HEK293 (cell line): ENCODE measurements around the gene TBPL1.

ENCODE experiments used
- CTCF ChIA-PET: fragments of 350-600 bp; formaldehyde crosslinking; extraction: SDS; loops from one replicate; lab custom pipeline; 2021; ENCODE audit warnings: antibody characterized with exemption; lab: Yijun Ruan, JAX
- POLR2A ChIA-PET: fragments of 300-600 bp; formaldehyde crosslinking; extraction: SDS; loops from one replicate; lab custom pipeline; 2020; ENCODE audit warnings: antibody characterized with exemption, inconsistent platforms; lab: Yijun Ruan, JAX
- H3K27ac ChIP-seq: fragments of 200-500 bp; sonication (Bioruptor generic); 2 replicates; pipeline ENCODE4 v1.5.1; 2014; ENCODE audit warnings: low read depth, low read length, control low read depth, inconsistent platforms; ENCODE audit errors: extremely low read depth
- H3K36me3 ChIP-seq, 2 experiments: fragments of 200-500 bp in 1 of 2; sonication (Bioruptor generic) in 1 of 2; 1 replicate in 1 of 2; 2 replicates in 1 of 2; pipeline ENCODE4 v1.5.1; 2014 to 2017; ENCODE audit warnings: inconsistent platforms in 2 of 2, low read length in 2 of 2; ENCODE audit not compliant: control insufficient read depth in 2 of 2, insufficient read depth in 1 of 2
- H3K4me1 ChIP-seq: fragments of 200-500 bp; sonication (Bioruptor generic); 2 replicates; pipeline ENCODE4 v1.5.1; 2014; ENCODE audit warnings: mild to moderate bottlenecking, low read length, inconsistent platforms; ENCODE audit not compliant: control insufficient read depth, insufficient read depth
- H3K4me3 ChIP-seq: 2 replicates; pipeline ENCODE4 v1.5.1; 2011; ENCODE audit warnings: low read depth, mild to moderate bottlenecking, control low read depth, low read length, moderate library complexity
- H3K9me3 ChIP-seq: fragments of 200-500 bp; sonication (Bioruptor generic); 2 replicates; pipeline ENCODE4 v1.5.1; 2014; ENCODE audit warnings: low read depth, low read length, inconsistent platforms; ENCODE audit not compliant: control insufficient read depth, insufficient read depth
- BCL11B ChIP-seq: fragments of 450-650 bp; formaldehyde crosslinking; IDR thresholded peaks from 2 replicates; pipeline ENCODE4 v1.5.1; 2016; ENCODE audit warnings: low read depth, missing biosample characterization, missing genetic modification characterization
- GLIS1 ChIP-seq: fragments of 450-650 bp; formaldehyde crosslinking; IDR thresholded peaks from 2 replicates; pipeline ENCODE4 v1.5.1; 2016; ENCODE audit warnings: missing biosample characterization, missing genetic modification characterization
- KLF9 ChIP-seq: fragments of 450-650 bp; formaldehyde crosslinking; IDR thresholded peaks from 2 replicates; pipeline ENCODE4 v1.5.1; 2016; ENCODE audit warnings: missing biosample characterization, missing genetic modification characterization, low read depth
- MEIS1 ChIP-seq: sonication (generic); formaldehyde crosslinking; IDR thresholded peaks from 2 replicates; pipeline ENCODE4 v1.8.1; 2022; ENCODE audit warnings: missing genetic modification reagents, mild to moderate bottlenecking, borderline replicate concordance
- MZF1 ChIP-seq: fragments of 450-650 bp; formaldehyde crosslinking; IDR thresholded peaks from 2 replicates; pipeline ENCODE4 v1.5.1; 2017; ENCODE audit warnings: missing biosample characterization, missing genetic modification characterization, borderline replicate concordance
- TCF7L2 ChIP-seq: IDR thresholded peaks from 2 replicates; pipeline ENCODE4 v1.6.1; 2011; ENCODE audit warnings: low read depth, mild to moderate bottlenecking, inconsistent platforms, low read length, moderate library complexity, borderline replicate concordance
- TRIM28 ChIP-seq: IDR thresholded peaks from 2 replicates; pipeline ENCODE4 v1.6.1; 2011; ENCODE audit warnings: low read length, control low read depth, borderline replicate concordance
- WT1 ChIP-seq: fragments of 450-650 bp; formaldehyde crosslinking; IDR thresholded peaks from 2 replicates; pipeline ENCODE4 v1.5.1; 2016; ENCODE audit warnings: missing biosample characterization, missing genetic modification characterization
- ZBTB21 ChIP-seq: fragments of 450-650 bp; formaldehyde crosslinking; IDR thresholded peaks from 2 replicates; pipeline ENCODE4 v1.5.1; 2017; ENCODE audit warnings: missing biosample characterization, missing genetic modification characterization
- ZBTB48 ChIP-seq: fragments of 450-650 bp; formaldehyde crosslinking; IDR thresholded peaks from 2 replicates; pipeline ENCODE4 v1.5.1; 2016; ENCODE audit warnings: missing biosample characterization, missing genetic modification characterization
- ZFP41 ChIP-seq: fragments of 450-650 bp; formaldehyde crosslinking; IDR thresholded peaks from 2 replicates; pipeline ENCODE4 v1.5.1; 2016; ENCODE audit warnings: missing biosample characterization, missing genetic modification characterization, borderline replicate concordance
- ZNF157 ChIP-seq: fragments of 450-650 bp; formaldehyde crosslinking; IDR thresholded peaks from 2 replicates; pipeline ENCODE4 v1.5.1; 2016; ENCODE audit warnings: missing biosample characterization, missing genetic modification characterization
- ZNF2 ChIP-seq: fragments of 450-650 bp; formaldehyde crosslinking; IDR thresholded peaks from 2 replicates; pipeline ENCODE4 v1.5.1; 2016; ENCODE audit warnings: missing biosample characterization, missing genetic modification characterization
- ZNF302 ChIP-seq: fragments of 450-650 bp; formaldehyde crosslinking; IDR thresholded peaks from 2 replicates; pipeline ENCODE4 v1.5.1; 2016; ENCODE audit warnings: missing biosample characterization, missing genetic modification characterization, low read depth
- ZNF324 ChIP-seq: fragments of 450-650 bp; formaldehyde crosslinking; IDR thresholded peaks from 2 replicates; pipeline ENCODE4 v1.5.1; 2016; ENCODE audit warnings: missing biosample characterization, missing genetic modification characterization
- ZNF335 ChIP-seq: fragments of 450-650 bp; formaldehyde crosslinking; conservative IDR thresholded peaks from 2 replicates; pipeline ENCODE4 v1.5.1; 2016; ENCODE audit warnings: missing biosample characterization, missing genetic modification characterization
- ZNF404 ChIP-seq: fragments of 450-650 bp; formaldehyde crosslinking; IDR thresholded peaks from 2 replicates; pipeline ENCODE4 v1.5.1; 2017; ENCODE audit warnings: missing biosample characterization, missing genetic modification characterization
- ZNF473 ChIP-seq: fragments of 450-650 bp; formaldehyde crosslinking; IDR thresholded peaks from 2 replicates; pipeline ENCODE4 v1.5.1; 2017; ENCODE audit warnings: missing biosample characterization, missing genetic modification characterization
- ZNF514 ChIP-seq: fragments of 450-650 bp; formaldehyde crosslinking; IDR thresholded peaks from 2 replicates; pipeline ENCODE4 v1.5.1; 2016; ENCODE audit warnings: missing biosample characterization, missing genetic modification characterization
- ZNF549 ChIP-seq: fragments of 450-650 bp; IDR thresholded peaks from 2 replicates; pipeline ENCODE4 v1.5.1; 2018; ENCODE audit warnings: missing biosample characterization, missing genetic modification characterization, mild to moderate bottlenecking, inconsistent platforms, moderate library complexity
- ZNF555 ChIP-seq: fragments of 450-650 bp; formaldehyde crosslinking; conservative IDR thresholded peaks from 2 replicates; pipeline ENCODE4 v1.5.1; 2017; ENCODE audit warnings: missing biosample characterization, mild to moderate bottlenecking, missing genetic modification characterization, inconsistent platforms
- ZNF560 ChIP-seq: fragments of 450-650 bp; formaldehyde crosslinking; IDR thresholded peaks from 2 replicates; pipeline ENCODE4 v1.5.1; 2017; ENCODE audit warnings: missing biosample characterization, missing genetic modification characterization, borderline replicate concordance
- ZNF596 ChIP-seq: fragments of 450-650 bp; IDR thresholded peaks from 2 replicates; pipeline ENCODE4 v1.5.0; 2018; ENCODE audit warnings: missing biosample characterization, mild to moderate bottlenecking, missing genetic modification characterization, moderate library complexity
- ZNF792 ChIP-seq: fragments of 450-650 bp; formaldehyde crosslinking; IDR thresholded peaks from 2 replicates; pipeline ENCODE4 v1.5.1; 2016; ENCODE audit warnings: missing biosample characterization, missing genetic modification characterization
- TF ChIP-seq, protein P1 (sequence below): fragments of 450-650 bp; formaldehyde crosslinking; IDR thresholded peaks from 2 replicates; pipeline ENCODE4 v1.5.1; 2016; ENCODE audit warnings: missing biosample characterization, missing genetic modification characterization
- TF ChIP-seq, protein P2 (sequence below): fragments of 450-650 bp; formaldehyde crosslinking; IDR thresholded peaks from 2 replicates; pipeline ENCODE4 v1.5.1; 2016; ENCODE audit warnings: missing biosample characterization, missing genetic modification characterization
- TF ChIP-seq, protein P3 (sequence below): fragments of 450-650 bp; formaldehyde crosslinking; conservative IDR thresholded peaks from 2 replicates; pipeline ENCODE4 v1.5.1; 2016; ENCODE audit warnings: low read depth, missing biosample characterization, missing genetic modification characterization
- TF ChIP-seq, protein P4 (sequence below): fragments of 450-650 bp; formaldehyde crosslinking; IDR thresholded peaks from 2 replicates; pipeline ENCODE4 v1.5.1; 2016; ENCODE audit warnings: missing biosample characterization, missing genetic modification characterization

The TBPL1 gene

GRCh38 chr6:133916650-133917151, 36.3 kb upstream of the TBPL1 start (continued):
- TF ChIP-seq, protein P1, sequence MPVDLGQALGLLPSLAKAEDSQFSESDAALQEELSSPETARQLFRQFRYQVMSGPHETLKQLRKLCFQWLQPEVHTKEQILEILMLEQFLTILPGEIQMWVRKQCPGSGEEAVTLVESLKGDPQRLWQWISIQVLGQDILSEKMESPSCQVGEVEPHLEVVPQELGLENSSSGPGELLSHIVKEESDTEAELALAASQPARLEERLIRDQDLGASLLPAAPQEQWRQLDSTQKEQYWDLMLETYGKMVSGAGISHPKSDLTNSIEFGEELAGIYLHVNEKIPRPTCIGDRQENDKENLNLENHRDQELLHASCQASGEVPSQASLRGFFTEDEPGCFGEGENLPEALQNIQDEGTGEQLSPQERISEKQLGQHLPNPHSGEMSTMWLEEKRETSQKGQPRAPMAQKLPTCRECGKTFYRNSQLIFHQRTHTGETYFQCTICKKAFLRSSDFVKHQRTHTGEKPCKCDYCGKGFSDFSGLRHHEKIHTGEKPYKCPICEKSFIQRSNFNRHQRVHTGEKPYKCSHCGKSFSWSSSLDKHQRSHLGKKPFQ (tag by site-specific recombination) = no peak
- TF ChIP-seq ZNF473 (tag by site-specific recombination) = no peak
- TF ChIP-seq, protein P2, sequence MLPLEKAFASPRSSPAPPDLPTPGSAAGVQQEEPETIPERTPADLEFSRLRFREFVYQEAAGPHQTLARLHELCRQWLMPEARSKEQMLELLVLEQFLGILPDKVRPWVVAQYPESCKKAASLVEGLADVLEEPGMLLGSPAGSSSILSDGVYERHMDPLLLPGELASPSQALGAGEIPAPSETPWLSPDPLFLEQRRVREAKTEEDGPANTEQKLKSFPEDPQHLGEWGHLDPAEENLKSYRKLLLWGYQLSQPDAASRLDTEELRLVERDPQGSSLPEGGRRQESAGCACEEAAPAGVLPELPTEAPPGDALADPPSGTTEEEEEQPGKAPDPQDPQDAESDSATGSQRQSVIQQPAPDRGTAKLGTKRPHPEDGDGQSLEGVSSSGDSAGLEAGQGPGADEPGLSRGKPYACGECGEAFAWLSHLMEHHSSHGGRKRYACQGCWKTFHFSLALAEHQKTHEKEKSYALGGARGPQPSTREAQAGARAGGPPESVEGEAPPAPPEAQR (tag by site-specific recombination) = no peak
- TF ChIP-seq ZNF324 (tag by site-specific recombination) = no peak
- TF ChIP-seq WT1 (tag by site-specific recombination) = no peak
- TF ChIP-seq ZNF560 = no peak
- TF ChIP-seq ZFP41 (tag by site-specific recombination) = no peak
- no peak for TF ChIP-seq ZNF596 (tag by site-specific recombination)
- TF ChIP-seq ZNF302 (tag by site-specific recombination) = no peak
- peak; percentile 44 for TF ChIP-seq ZNF157 (tag by site-specific recombination)
- TF ChIP-seq TCF7L2 = no peak
- TF ChIP-seq TRIM28 = peak; percentile 87
- TF ChIP-seq BCL11B (tag by site-specific recombination) = no peak
- no peak for TF ChIP-seq ZNF555
- peak; percentile 67; the same call in 1 of the 2 replicates for TF ChIP-seq ZNF2
- peak; percentile 61; the same call in 1 of the 2 replicates for TF ChIP-seq GLIS1 (tag by site-specific recombination)

GRCh38 chr6:133917781-133918180, 35.2 kb upstream of the TBPL1 start:
- Histone ChIP-seq H3K27ac (no peak overlapping the region), H3K36me3 (no peaks in the 10 kb centered on the region), H3K4me3 (no peak overlapping the region), H3K4me1 (peaks cover 4% of the 10 kb centered on the region), H3K9me3 (no peaks in the 10 kb centered on the region)
- CTCF ChIA-PET = interaction anchor here (0.8 to 13.5 kb wide), 26 partner anchors 11 to 1087 kb away, joined by 3 to 693 read pairs (median 6); no protein-coding TSS in a partner anchor
- POLR2A ChIA-PET = no interaction called here
- TF ChIP-seq ZNF555 = no peak
- no peak for TF ChIP-seq ZBTB48 (tag by site-specific recombination)
- TF ChIP-seq, protein P3, sequence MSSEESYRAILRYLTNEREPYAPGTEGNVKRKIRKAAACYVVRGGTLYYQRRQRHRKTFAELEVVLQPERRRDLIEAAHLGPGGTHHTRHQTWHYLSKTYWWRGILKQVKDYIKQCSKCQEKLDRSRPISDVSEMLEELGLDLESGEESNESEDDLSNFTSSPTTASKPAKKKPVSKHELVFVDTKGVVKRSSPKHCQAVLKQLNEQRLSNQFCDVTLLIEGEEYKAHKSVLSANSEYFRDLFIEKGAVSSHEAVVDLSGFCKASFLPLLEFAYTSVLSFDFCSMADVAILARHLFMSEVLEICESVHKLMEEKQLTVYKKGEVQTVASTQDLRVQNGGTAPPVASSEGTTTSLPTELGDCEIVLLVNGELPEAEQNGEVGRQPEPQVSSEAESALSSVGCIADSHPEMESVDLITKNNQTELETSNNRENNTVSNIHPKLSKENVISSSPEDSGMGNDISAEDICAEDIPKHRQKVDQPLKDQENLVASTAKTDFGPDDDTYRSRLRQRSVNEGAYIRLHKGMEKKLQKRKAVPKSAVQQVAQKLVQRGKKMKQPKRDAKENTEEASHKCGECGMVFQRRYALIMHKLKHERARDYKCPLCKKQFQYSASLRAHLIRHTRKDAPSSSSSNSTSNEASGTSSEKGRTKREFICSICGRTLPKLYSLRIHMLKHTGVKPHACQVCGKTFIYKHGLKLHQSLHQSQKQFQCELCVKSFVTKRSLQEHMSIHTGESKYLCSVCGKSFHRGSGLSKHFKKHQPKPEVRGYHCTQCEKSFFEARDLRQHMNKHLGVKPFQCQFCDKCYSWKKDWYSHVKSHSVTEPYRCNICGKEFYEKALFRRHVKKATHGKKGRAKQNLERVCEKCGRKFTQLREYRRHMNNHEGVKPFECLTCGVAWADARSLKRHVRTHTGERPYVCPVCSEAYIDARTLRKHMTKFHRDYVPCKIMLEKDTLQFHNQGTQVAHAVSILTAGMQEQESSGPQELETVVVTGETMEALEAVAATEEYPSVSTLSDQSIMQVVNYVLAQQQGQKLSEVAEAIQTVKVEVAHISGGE (tag by site-specific recombination) = no peak
- TF ChIP-seq, protein P4, sequence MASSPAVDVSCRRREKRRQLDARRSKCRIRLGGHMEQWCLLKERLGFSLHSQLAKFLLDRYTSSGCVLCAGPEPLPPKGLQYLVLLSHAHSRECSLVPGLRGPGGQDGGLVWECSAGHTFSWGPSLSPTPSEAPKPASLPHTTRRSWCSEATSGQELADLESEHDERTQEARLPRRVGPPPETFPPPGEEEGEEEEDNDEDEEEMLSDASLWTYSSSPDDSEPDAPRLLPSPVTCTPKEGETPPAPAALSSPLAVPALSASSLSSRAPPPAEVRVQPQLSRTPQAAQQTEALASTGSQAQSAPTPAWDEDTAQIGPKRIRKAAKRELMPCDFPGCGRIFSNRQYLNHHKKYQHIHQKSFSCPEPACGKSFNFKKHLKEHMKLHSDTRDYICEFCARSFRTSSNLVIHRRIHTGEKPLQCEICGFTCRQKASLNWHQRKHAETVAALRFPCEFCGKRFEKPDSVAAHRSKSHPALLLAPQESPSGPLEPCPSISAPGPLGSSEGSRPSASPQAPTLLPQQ (tag by site-specific recombination) = no peak
- no peak for TF ChIP-seq ZNF514
- TF ChIP-seq ZBTB21 (tag by site-specific recombination) = no peak
- no peak for TF ChIP-seq ZNF335 (tag by site-specific recombination)
- no peak for TF ChIP-seq ZNF792 (tag by site-specific recombination)
- no peak for TF ChIP-seq ZNF549 (tag by site-specific recombination)
- TF ChIP-seq MZF1 (tag by site-specific recombination) = no peak
- TF ChIP-seq KLF9 (tag by site-specific recombination) = no peak
- TF ChIP-seq MEIS1 (CRISPR knock-in tag) = no peak
- no peak for TF ChIP-seq ZNF404
- TF ChIP-seq, all 188 proteins: peak for 0
